NCI-H446 (cell line): ENCODE data around the gene TNFRSF25.
"Not testable (repeated sequence)": the region's sequence is repeated elsewhere in the genome, so short reads cannot be mapped to it uniquely, and the experiment has no call there.

Experiments
- DNase-seq, 2 experiments: peaks; one replicate each; lab custom pipeline; 2025; lab: John Stamatoyannopoulos, UW

Gene TNFRSF25

DNA sequence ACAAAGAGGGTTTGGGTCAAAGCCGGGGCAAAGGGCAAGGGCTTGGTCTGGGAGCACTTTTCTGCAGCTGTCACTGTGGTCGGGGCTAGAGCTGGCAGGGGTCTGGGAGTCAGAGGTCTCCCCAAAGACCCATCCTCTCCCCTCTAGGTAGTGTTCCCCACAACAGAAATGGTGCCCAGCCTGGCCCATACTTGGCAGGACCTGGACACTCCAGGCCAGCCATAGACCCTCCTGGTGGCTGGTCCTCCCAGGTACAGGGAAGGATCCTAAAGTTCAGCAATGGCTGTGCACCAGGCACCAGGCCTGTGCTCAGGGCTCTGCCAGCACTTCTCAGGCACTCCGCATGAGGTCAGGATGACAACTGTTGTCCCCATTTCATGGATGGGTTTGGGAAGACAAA, 30.4 kb downstream of the TNFRSF25 start:
- DNase-seq: no peak

DNA sequence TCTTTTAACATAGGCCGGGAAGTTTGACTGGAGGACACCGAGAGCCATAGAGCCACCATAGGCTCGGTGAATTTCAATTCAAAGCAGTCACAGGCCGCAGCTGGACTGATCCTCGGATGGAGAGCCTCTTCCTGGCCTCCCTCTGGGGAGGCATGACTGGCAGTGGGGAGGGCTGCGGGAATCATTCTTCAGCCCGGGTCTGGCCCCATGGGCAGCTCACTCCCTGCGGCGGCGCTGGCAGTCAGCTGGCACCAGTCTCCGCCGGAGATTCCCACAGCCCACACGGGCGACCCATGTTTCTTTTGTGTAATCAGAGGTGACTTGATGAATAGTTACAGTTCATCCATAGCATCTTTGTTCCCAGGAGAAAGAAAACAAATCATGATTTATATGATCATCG, 30.8 kb downstream of the TNFRSF25 start:
- no peak for DNase-seq

DNA sequence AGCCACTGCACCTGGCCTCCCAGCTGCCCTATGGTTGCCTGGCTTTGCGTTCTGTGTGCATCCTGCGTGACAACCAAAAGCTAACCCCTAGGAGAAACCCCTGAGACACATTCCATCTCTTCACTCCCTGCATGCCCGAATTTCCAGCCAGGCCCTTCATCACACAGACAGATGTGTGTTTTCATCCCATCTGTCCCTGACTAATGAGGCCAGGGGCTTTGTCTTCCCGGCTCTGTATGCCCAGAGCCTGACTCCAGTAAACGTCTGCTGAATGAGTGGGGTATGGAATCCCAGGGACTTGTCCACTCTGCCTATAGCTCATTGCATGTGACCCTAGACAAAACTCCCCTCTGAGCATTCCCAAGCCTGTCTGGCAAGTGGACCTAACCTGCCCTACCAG, 31.8 kb downstream of the TNFRSF25 start:
- peak in 1 of 2 experiments; percentile 37 for DNase-seq

DNA sequence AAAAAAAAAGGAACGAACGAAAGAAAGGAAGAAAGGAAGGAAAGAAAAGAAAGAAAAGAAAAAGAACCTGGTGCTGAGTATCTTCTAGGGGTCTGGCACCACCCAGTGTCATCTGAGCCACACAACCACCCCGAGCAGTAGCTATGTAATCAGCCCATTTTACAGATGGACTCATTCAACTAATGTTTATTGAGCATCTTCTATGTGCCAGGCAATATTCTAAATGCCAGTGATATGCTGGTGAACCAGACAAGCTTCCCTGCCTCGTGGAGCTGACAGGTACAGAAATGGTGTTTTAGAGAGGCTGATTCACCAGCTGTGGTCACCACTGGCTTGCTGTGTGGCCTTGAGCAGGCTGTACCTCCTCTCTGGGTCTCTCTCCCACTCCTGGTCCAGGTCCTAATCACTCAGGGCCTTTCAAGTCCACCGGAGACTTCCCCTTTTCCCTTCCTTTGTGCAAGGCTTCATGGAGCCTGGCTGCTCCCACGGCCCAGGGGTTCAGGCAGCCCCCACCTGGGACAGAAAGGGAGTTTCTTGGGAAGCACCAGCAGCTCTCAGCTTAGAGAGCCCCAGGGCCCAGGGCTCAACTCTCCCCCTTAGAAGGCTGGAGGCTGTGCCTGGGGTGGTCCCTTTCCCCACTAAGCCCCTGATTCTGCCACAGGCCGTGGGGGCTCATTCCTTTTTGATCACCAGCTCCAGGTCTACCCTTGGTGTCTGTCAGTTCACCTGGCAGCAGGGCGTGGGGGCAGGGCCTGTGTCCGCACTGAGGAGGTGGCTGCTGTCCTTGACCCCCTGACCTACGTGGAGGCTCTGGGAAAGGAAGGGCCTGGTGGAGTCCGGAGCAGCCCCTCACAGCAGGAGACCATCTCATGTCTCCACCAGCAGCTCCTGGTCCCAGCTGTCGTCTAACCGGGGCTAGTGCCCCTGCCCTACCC, 34.1 kb downstream of the TNFRSF25 start:
- not testable (repeated sequence) for DNase-seq

DNA sequence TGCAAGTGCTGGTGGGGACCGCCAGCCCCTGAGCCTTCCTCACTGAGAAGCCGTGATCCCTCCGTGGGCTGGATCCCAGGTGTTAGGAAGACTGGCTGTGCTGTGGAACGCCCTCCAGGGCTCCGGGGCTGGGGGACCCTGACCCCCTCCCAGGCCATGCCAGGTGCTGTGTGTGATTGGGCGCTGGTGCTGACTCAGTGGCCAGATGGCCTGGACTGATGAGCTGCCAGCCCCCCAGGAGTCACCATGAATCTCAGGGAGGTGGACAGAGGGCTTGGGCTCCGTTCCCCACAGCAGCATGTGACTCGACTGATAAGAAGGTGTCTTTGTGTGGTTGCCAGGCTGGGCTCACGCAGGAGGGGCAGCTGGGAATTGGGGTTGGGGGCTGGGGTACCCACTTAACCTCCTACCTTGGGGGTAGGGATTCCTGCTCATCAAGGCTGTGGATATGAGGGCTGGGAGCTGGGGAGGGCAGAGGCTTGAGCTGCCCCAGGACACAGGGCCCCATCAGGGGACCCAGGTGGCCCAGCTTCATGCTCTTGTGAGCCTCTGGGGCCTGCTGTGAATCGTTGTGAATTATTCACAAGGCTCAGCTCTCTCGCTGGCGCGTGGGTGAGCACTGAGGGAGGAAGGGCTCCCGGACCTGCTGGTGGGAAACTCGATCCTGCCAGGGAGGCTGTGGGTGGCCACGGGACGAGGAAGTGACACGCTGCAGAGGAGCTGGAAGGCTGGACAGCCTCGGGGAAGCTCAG, 36.1 kb downstream of the TNFRSF25 start:
- DNase-seq: not testable (repeated sequence)

DNA sequence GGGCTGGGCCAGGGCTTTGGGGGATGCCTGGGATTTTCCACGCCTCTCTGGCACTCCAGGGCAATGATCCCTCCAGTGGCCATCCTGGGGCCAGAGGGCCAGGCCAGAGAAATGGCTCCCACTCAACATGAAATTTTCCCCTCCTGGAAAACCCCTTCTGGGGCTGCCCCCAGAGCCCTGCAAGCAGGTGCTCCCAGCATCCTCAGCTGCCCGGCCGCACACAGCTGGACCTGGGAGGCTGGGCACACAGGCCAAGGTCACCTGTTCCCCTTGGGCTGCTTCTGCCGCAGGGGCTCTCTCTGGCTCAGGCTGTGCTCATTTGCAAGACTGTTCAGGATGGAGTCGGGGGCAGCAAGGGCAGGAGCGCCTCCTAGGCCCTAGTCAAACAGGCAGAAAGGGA, 37.5 kb downstream of the TNFRSF25 start:
- DNase-seq: not testable (repeated sequence)

DNA sequence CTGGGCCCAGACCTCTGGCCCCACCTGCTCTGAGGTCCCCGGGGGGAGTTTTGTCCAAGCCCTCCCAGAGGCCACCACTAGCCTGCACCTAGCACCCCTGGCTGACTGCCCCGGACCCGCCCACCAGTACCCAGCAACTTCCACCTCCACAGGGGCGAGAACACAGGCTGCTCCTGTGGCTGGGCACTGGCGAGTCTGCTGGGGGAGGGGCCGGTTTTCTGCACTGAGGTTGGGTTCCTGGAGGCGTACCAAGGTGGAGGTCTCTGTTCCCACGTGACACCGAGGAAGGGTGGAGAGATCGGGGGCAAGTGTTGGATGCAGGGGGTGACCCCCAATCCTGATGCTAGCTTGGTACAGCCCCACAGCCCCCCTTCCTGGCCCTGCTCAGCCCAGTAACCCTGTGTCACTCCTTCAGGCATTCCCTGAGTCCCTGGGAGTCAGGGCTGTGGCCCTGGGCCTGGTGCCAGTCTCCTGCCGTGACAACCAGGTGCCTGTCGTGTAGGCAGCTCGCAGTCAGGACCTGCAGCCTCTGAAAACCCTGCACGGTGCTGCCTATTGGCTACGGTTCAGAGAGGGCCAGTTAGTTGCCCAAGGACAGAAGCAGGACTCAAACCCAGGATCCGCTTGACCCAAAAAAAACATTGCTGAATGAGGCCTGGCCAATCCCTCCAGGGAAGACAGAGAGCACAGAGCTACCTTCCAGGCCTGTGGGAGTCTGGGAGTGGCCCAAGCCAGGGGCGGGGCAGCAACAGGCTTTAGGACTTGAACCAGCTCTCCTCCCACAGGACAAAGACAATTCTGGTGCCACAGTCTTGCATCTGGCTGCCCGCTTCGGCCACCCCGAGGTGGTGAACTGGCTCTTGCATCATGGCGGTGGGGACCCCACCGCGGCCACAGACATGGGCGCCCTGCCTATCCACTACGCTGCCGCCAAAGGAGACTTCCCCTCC, 38.3 kb downstream of the TNFRSF25 start:
- DNase-seq: no peak

DNA sequence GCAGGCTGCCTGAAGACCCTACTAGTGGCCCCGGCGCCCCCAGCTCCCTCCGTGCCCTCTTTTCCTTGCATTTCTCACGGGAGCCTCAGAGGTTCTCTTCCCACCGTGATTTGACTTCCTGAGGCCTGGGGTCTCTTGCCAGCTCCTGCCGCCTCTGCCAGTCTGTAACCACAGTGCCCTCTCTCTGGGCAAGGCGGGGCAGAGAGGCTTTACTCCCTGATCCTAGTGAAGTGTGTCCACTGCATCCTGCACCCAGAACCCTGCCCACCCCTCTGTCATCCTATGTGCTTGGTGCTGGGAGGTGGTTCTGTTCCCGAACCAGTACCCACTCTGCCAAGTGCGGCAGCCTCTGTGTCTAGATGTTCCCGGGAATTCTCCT, 39.0 kb downstream of the TNFRSF25 start:
- DNase-seq: no peak

DNA sequence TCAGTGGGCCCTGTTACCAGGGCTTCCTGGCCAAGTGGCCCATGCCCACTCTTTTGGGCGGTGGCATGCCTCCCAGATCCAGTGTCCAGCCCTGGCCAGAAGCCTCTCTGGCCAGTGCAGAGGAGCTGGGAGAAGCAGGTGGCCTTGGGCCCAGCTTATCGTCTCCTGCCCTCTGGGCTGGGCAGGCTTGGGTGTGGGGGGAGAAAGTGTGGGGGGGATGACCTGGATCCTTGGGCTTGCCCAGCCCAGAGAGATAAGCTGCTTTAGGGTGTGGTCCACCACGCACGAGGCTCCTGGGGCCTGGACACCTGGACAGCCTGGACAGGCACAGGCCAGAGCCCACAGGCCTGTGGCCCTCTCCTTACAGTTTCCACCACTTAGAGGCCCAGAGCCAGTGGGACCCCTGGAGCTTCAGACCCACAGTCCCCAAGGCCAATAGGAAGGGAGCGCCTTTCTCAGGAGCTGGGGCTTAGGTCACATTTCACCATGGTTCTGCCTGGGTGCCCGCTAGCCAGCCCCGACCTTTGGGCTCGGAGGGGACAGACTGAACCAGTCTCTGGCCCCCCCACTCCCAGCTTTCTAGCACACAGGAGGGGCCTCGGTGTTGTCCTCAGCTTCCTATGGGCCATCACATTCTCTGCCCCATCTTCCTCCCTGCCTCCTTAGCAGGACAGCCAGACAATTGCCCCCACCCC, 39.5 kb downstream of the TNFRSF25 start:
- no peak for DNase-seq

DNA sequence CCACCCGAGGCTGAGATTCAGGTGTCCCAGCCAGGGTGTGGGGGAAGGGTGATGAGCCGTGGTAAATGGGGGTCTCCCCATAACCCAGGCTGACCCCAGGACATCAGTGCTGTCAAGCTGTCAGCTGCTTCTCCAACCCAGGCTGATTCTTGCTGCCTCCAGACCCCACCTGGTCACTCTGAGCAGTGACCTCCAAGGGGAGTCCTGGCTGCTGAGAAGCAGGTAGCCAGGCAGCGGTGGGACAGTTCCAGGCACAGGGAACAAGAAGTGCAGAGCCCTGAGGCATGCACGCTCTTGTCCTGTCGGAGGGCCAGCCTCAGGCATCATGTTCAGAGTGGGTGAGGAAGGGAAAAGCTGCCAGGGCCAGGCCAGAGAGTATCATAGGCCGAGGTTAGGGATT, 40.3 kb downstream of the TNFRSF25 start:
- DNase-seq: no peak

DNA sequence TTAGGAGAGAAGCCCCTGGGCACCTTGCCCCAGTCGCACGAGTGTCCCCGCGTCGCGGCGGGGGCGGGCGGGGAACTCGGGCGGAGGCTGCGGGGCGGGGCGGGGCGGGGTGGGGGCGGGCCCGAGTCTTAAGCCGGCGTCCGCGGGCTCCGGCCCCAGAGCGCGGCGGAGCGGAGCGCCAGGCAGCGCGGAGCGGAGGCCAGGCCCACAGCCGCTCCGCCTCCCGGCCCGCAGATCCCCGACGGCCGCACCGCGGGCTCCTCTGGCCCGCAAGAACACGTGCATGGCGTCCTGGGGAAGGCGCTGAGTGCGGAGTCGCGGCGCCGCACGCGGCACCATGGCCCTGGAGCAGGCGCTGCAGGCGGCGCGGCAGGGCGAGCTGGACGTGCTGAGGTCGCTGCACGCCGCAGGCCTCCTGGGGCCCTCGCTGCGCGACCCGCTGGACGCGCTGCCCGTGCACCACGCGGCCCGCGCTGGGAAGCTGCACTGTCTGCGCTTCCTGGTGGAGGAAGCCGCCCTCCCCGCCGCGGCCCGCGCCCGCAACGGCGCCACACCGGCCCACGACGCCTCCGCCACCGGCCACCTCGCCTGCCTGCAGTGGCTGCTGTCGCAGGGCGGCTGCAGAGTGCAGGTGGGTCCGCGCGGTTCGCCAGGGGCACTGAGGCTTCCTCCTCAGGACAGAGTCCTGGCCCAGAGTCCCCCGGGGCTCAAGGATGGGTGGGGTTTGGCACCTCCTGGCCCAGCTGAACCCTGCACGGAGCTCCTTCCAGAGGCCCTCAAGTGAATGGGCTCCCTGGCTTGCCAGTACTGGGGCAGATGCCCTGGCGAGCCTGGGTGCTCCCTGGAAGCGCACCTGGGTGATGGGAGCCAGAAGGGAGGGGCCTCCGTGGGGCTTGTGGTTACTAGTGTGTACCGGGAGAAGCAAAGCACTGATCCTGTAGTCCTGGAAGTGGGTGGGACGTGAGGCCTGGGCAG, 41.1 kb downstream of the TNFRSF25 start, which contains the start of gene ESPN:
Gene ESPN, plus strand, starts transcription at position 158 of the 975 bp plus-strand sequence. Its CDS starts 180 bp downstream, at position 338.
- no peak for DNase-seq

DNA sequence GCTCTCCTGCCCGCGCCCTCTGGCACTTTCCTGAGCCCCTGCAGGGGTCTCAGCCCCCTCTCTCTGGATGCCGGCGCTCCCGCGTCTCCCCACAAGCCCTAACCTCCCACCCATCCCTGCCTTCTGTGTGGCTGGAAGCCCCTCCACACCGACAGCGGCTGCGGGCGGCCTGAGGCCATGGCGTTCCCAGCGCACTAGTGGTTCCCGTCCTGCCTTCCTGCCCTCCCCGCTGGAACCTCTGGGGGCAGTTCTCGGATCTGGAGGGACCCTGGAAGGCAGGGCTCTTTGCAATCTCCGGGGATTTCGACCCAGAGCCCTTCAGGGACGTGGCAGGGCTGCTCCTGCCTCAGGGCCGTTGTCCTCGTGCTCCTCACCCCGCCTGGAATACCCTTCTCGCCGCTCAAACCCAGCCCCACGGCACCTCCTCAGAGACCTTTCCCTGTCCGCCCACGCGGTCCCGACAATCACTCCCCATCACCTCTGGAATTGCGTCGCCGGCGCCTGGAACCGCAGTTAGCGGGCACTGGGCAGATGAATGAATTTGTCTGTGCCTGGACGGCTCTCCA, 41.9 kb downstream of the TNFRSF25 start:
- no peak for DNase-seq

DNA sequence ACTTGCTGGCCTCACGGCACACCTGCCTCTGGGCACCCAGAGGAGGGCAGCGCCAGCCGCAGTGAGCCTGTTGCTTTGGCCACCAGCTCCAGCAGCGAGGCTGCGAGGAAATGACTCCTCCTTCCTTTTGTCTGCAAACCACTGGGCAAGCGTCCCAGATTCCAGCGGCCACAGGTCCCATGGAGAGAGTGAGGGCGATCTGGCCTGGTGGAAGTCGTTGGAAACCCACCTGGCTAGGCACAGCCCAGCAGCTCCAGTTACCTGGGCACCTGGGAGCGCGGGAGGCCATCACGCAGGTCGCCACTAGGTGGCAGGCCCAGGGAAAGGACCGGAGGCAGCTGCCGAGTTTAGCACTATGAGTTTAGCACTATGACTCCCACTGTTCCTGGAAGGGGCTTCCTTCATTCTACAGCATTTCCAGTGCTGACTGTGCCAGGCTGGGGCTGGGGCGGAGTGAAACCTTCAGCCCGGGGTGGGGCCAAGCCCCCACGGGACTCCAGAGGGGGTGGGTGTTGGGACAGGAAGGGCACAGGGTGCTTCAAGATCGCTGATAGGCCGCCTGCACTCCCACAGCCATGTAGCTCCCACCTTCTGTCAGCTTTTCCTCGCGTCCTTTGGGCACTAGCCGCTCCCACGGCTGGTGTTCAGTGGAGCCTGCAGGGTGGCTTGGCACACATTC, 42.5 kb downstream of the TNFRSF25 start:
- peak in 1 of 2 experiments; percentile 29 for DNase-seq

DNA sequence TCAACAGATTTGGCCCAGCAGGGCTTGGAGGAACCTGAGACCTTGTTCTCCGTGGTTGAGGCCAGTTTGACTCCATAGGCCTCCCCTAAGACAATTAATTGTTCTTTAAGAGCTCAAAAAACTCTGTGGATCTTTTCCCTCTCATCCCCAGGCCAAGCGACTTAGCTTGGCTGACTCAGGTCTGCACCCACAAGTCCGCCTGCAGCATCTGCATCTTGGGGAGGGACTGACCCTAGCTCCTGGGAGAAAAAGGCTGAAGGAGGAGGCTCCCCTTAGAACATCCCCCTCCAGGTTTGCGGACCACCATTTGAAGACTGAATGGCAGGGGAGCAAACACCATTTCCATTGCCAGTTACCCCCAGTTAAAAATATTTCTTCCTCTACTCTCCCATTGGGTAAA, 44.7 kb downstream of the TNFRSF25 start:
- no peak for DNase-seq

DNA sequence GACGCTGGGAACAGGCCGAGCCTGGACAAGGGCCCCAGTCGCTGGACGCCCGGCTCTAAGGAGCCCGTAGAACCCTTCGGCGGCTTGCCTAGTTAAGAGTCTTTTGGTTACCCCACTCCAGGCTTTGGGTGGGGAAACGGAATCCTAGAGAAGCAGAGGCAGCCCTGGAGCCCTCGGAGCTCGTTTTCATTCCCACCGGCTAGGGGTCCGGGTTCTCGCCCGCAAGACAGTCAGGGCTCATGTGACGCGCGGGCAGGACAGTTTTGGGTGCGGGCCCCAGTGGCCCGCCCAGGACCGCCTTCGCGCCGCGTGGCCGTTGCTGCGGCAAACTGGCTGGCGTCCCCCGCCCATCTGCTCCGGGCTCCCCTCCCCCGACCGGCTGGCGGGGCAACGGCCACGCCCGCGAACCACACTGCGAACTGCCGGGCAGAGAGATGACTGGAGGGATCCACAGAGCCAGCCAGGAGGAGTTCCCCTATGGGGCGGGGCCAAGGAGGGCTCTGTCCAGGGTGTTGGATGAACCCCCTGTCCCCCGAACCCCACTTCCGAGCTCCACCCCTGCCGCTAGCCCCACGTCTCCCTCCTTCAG, 45.4 kb downstream of the TNFRSF25 start:
- DNase-seq: no peak

DNA sequence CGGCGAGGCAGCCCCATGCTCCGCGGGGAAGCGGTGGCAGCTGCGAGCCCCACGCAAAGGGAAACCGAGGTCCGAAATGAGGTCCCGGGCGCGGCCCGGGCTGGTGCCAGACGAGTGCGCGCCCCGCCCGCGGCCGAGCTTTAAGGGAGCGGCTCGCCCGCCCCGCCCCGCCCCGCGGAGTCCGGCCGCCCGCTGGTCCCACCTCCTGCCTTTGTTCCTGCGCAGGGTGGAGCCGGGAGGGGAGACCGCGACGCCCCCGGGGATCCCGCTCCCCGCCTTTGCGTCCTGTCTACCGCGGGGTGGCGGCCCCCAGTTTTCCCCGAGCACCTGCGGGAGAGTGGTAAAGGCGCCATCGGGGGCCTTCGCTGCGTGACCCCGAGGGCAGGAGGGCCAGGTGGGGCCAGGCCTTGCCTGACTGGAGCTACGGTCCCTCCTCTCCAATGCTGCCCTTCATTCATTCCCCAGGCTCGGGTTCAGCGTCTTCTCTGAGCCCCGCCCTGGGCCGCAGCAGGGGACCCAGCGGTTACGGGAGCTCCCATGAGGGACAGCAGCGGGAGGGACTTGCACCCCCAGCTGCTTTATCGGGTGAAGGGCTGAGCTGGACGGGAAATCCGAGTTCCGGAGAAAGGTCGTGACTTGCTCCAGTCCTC, 46.0 kb downstream of the TNFRSF25 start, which contains the start of gene HES2:
Gene HES2, minus strand, starts transcription at position 116 of the 650 bp plus-strand sequence. Its CDS starts 99 bp downstream, at position 17.
- DNase-seq: no peak

DNA sequence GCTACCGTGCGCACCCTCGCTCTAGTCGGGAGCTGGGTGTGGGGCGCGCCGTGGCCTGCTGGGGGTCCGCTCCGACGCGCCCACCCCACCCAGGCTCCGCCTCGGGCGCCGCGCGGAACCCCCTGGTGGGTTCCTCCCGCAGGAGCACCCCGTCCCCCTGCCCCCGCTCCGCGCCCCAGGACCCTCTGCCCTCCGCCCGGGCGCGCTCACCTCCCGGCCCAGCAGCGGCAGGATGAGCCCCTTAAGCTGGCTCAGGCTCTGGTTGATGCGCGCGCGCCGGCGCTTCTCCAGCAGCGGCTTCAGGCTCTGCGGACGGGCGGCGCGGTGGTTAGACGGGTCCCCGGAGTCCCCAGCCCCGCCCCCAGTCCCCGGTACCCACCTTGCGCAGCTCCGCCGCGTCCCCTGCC, 46.6 kb downstream of the TNFRSF25 start:
- no peak for DNase-seq
